ENCODE measurements around the gene RHBDD3. TPM values are rescaled to one million over a fixed set of nuclear protein-coding genes. Genes with fewer than 3 reads are reported as not detected.

The RHBDD3 gene
- total and polyA plus RNA-seq, 9 of the 15 experiments (the other 6 are each of a cell fraction or from before 2014, with no cell fraction given): 0.32 to 35.6 (median 14.0) TPM

DNA sequence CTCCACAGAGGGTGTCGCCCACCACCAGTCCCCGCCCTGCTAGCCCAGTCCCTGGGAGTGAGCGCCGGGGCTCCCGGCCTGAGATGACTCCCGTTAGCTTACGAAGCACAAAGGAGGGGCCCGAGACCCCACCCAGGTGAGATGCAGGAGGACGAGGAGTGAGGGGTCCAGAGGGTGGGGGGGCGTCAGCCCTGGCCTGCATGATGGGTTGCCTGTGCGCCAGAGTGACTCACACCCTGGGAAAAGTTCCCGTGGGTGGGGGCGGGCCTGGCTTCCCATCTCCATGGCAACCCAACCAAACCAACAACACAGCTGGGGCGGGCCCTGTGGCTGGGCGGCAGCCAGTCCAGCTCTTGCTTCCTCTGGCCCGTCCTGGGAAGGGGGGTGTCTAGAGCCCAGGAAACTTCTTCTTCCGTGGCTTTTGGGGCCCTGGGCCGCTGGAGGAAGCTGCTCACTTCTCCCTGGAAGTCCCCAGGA lies 43.1 kb upstream of the RHBDD3 start (continued):
- TF ChIP-seq, protein P1, sequence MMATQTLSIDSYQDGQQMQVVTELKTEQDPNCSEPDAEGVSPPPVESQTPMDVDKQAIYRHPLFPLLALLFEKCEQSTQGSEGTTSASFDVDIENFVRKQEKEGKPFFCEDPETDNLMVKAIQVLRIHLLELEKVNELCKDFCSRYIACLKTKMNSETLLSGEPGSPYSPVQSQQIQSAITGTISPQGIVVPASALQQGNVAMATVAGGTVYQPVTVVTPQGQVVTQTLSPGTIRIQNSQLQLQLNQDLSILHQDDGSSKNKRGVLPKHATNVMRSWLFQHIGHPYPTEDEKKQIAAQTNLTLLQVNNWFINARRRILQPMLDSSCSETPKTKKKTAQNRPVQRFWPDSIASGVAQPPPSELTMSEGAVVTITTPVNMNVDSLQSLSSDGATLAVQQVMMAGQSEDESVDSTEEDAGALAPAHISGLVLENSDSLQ (IDR thresholded peaks at IDR 0.05): no peak
- TF ChIP-seq ETV5 (CRISPR knock-in tag; IDR thresholded peaks at IDR 0.05; ENCODE audit: low read depth): no peak
- TF ChIP-seq MEF2D (tag; conservative IDR thresholded peaks at IDR 0.05; ENCODE audit: low read depth): no peak
- peak; percentile 89 for TF ChIP-seq FOSL1 (tag; conservative IDR thresholded peaks at IDR 0.05)
- TF ChIP-seq ZNF76 (CRISPR knock-in tag; IDR thresholded peaks at IDR 0.05; ENCODE audit: borderline replicate concordance): no peak
- TF ChIP-seq SMARCE1 (IDR thresholded peaks at IDR 0.05): 0 out of 2 replicates have a peak, but pooled peaks have one; percentile 17
- TF ChIP-seq ZNF41 (CRISPR knock-in tag; conservative IDR thresholded peaks at IDR 0.05): no peak
- TF ChIP-seq MAZ (CRISPR knock-in tag; conservative IDR thresholded peaks at IDR 0.05 in 1 of 2, IDR thresholded peaks at IDR 0.05 in 1 of 2): peak; percentile 61 to 71; a peak in 3 of 4 replicates
- TF ChIP-seq CSDE1 (IDR thresholded peaks at IDR 0.05): peak in 1 of 2 experiments; percentile 65; a peak in 1 of 4 replicates
- TF ChIP-seq, protein P2, sequence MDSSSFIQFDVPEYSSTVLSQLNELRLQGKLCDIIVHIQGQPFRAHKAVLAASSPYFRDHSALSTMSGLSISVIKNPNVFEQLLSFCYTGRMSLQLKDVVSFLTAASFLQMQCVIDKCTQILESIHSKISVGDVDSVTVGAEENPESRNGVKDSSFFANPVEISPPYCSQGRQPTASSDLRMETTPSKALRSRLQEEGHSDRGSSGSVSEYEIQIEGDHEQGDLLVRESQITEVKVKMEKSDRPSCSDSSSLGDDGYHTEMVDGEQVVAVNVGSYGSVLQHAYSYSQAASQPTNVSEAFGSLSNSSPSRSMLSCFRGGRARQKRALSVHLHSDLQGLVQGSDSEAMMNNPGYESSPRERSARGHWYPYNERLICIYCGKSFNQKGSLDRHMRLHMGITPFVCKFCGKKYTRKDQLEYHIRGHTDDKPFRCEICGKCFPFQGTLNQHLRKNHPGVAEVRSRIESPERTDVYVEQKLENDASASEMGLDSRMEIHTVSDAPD (CRISPR knock-in tag; IDR thresholded peaks at IDR 0.05): no peak
- TF ChIP-seq NFXL1 (CRISPR knock-in tag; IDR thresholded peaks at IDR 0.05): no peak
- TF ChIP-seq JUND (IDR thresholded peaks at IDR 0.05; ENCODE audit: borderline replicate concordance, low read depth, low read length): peak; percentile 92
- TF ChIP-seq JUND (tag; IDR thresholded peaks at IDR 0.05; ENCODE audit: borderline replicate concordance, low read depth, low read length): peak; percentile 86; the same call in 1 of the 3 replicates
- TF ChIP-seq SREBF2 (CRISPR knock-in tag; IDR thresholded peaks at IDR 0.05): no peak
- no peak for TF ChIP-seq RFX5 (IDR thresholded peaks at IDR 0.05; ENCODE audit: low read depth, low read length)
- peak; percentile 34; the same call in 1 of the 2 replicates for TF ChIP-seq ATF7 (IDR thresholded peaks at IDR 0.05)
- TF ChIP-seq, protein P3, sequence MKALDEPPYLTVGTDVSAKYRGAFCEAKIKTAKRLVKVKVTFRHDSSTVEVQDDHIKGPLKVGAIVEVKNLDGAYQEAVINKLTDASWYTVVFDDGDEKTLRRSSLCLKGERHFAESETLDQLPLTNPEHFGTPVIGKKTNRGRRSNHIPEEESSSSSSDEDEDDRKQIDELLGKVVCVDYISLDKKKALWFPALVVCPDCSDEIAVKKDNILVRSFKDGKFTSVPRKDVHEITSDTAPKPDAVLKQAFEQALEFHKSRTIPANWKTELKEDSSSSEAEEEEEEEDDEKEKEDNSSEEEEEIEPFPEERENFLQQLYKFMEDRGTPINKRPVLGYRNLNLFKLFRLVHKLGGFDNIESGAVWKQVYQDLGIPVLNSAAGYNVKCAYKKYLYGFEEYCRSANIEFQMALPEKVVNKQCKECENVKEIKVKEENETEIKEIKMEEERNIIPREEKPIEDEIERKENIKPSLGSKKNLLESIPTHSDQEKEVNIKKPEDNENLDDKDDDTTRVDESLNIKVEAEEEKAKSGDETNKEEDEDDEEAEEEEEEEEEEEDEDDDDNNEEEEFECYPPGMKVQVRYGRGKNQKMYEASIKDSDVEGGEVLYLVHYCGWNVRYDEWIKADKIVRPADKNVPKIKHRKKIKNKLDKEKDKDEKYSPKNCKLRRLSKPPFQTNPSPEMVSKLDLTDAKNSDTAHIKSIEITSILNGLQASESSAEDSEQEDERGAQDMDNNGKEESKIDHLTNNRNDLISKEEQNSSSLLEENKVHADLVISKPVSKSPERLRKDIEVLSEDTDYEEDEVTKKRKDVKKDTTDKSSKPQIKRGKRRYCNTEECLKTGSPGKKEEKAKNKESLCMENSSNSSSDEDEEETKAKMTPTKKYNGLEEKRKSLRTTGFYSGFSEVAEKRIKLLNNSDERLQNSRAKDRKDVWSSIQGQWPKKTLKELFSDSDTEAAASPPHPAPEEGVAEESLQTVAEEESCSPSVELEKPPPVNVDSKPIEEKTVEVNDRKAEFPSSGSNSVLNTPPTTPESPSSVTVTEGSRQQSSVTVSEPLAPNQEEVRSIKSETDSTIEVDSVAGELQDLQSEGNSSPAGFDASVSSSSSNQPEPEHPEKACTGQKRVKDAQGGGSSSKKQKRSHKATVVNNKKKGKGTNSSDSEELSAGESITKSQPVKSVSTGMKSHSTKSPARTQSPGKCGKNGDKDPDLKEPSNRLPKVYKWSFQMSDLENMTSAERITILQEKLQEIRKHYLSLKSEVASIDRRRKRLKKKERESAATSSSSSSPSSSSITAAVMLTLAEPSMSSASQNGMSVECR (CRISPR knock-in tag; IDR thresholded peaks at IDR 0.05): peak; percentile 77; the same call in 1 of the 2 replicates
- no peak for TF ChIP-seq MAFG (tag; conservative IDR thresholded peaks at IDR 0.05)

Measured in K562 (cell line).